ENCODE results near the gene TBCD.
A peak's percentile ranks its signal among the peaks of the same experiment; 100 is the strongest.
"Not testable (repeated sequence)": the region's sequence is repeated elsewhere in the genome, so short reads cannot be mapped to it uniquely, and the experiment has no call there.

The TBCD gene

DNA sequence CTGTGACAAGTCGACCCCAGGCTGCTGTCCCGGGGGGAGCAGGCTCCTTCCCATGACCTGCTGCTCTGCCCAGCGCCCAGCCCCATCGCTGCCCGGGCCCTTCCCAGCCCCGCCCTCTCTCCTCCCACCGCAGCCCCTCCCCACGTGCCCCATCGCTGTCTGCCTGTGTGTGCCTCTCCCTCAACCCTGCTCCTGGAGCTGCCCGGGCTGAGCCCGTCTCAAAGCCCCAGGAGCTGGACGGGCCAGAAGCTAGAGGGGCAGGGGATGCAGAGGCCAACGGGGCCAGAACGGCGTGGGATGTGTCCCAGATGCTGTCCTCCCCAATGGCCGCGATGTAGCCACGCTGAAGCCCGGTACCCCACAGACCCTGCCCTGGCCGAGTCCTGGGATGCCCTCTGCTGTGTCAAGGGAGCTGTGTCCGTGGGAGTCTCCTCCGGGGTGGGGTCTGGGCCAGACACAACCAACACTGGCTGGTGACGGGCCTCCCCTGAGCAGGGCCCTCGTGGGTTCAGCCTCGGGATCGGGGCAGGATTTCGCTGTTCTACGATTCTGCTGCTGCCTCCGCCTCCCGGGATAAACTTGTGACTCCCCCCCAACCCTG is 206.2 kb downstream of the TBCD start:
- no peak for DNase-seq (ENCODE audit: low spot score)

DNA sequence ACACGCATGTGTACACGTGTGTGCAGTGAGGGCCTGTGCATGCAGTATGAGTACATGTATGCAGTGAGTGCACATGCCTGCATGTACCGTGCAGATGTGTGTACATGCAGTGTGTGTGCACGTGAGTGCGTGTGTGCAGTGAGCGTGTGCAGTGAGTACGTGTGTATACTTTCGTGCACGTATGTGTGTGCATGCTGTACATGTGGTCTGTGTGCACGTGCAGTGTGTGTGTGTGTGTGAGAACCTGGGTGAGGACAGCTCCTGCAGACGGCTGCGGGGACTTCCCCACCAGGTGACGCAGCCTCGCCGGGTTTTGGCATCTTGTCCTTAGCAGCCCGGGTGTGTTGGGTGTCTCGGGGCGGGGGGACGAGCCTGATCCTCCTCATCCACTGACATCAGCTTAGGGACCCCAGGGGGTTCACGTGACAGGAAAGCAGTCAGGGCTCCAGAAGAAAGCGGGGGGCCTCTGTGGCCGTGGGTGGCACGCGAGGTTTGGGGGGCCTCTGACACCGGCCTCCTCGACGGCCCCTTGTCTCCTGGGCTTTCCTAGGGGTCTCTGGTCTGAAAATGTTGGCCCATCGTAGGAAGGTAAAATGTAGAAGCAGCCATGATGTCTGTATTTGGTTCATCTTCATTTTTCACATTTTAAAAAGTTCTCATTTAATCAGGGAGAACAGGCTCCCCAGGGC is 207.5 kb downstream of the TBCD start:
- DNase-seq (ENCODE audit: low spot score) = no peak

DNA sequence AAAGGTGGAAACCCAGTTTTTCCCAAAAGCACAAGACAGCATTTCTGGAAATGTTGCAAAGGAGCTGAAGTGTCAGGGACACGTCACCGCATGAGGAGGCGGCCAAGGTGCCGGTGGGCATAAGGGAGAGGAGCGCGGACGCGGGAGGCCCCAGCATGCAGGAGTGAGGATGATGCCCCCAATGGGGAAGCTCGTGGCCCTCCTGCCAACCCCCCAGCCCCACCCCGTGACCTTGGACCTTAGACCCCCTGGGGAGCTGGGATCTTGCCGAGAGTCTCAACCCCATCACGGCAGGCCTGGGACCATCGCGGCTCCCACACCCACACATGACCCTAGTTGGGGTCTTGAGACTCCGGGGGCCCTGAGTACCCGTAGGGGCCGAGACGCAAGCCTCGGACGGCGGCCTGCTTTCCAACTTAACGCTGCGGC is 208.1 kb downstream of the TBCD start:
- no peak for DNase-seq (ENCODE audit: low spot score)

DNA sequence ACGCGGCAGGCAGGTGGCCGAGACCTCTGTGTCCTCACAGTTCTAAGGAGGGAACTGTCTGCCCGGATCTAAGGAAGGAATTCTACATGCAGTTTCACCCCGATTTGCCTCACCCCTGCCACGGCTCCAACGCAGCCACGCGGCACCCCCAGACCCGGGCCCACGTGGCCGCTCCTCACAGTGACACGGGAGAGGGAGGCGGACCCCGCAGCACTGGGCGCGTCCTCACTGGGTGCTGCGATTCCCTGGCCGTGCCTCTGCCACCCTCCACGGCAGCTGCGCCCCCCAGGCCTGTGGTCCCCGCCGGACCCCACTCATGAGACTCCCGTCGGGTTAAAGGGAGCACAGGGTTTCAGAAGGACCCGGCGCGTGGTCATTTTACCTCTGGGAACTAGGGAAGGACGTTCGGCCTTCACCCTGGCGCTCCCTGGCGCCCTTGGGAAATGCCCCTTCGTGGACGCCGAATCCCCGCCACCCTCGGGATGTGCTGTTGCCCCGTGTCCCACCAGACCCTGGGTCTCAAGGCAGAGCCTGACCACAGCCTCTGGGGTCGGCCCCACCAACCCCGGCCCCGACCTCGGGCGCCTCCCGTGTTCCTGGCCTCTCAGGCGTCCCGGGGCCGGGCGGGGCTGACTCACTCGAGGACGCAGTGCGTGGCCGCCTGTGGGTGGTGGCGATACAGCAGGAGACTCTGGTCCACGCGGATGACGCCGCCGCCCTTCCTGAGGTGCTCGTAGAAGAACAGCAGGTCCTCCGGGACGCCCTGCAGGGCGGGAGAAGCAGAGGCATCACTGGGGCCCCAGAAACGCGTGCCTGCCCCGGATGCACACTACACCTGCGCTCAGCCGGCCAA is 208.8 kb downstream of the TBCD start:
- no peak for DNase-seq (ENCODE audit: low spot score)

DNA sequence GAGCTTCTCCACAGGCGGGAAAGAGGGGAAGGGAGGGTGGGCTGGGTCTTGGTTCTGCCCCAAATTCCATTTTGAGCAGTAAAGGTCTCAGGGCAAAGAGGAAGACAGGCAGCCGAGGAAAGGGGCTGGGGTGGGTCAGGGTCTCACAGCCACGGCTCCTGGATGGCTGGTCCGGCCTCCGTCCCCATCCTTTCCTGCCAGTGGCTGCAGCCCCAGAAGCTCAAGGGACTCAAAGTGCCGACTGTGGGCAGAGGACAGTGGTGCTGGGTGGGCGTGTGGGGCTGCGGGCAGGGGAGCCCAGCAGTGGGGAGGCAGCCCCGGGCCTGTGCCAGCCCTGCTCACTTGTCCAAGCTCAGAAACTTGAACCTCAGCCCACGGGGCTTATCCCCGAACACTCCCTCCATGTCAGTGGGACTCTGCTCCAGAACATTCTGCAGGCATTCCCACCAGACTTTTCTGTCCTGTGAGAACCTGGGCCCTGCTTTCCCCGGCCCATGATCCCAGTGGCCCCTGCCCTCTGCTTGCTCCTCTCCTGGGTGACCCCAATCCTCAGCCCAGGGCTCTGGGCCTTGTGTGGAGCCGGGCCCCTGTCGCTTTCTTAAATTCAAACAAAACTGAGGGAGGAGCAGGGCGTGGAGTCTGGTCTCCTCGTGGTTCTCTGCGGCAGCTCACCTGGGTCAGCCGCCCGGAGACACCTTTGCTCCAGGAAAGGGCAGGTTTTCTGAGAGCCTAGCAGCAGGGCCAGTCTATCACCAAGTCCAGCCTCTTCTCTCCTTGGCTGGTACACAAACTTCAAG is 209.7 kb downstream of the TBCD start:
- DNase-seq (ENCODE audit: low spot score) = no peak

DNA sequence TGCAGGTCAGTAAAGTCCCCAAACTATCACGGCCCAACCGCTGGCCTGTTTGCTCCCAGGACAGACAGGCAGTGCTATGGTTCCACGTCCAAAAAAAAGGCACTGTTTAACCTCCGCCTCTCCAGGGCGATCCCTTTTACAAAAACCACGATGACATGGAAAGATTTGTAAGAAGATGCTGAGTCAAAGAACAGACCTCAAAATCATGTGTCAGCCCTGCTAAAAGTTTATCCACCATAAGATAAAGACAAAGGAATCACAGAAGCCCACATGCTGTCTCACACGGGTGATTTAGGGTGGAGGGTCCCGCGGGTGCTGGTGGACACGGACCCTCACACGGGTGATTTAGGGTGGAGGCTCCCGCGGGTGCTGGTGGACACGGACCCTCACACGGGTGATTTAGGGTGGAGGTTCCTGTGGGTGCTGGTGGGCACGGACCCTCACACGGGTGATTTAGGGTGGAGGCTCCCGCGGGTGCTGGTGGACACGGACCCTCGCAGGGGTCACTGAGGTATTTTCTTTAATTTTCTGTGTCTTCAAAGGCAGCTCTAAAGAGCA is 210.4 kb downstream of the TBCD start:
- DNase-seq (ENCODE audit: low spot score) = peak; percentile 48

DNA sequence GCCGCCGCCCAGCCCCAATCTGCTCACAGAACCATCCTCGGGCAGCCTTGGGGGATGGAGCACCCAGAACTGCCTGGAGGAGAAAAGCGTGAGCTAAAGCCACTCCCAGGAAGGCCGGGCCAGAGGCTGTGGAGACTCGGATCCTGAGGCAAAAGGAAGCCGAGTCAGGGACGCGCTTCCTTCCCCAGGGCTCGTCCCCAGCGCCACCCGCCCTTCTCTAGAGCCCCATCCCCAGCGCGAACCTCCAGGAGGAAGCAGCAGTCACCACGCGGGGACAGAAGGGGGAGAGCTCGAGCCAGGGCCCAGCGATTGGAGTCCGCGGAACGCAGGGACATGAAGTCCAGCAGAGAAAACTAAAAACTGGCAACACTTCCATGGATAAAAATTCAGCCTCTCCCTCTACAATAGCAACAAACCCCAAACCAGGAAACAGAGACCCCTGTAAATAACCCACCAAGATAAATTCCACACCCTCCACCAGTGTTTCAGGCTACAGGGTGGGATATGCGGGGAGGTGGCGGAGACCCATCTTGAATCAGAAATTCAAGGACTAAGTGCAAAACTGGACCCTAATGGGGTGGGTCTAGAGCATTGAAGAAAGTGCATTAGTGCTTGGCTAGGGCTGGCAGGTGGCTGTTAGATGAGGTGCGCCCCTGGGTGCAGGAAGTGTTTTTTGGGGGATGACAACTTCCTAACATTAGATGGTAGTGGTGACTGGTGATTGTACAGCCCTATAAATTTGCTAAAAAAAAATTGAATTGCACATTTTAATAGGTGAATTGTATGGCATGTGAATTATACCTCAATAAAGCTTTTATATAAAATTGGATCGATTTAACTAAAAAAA is 211.5 kb downstream of the TBCD start:
- peak; percentile 82 for DNase-seq (ENCODE audit: low spot score)

DNA sequence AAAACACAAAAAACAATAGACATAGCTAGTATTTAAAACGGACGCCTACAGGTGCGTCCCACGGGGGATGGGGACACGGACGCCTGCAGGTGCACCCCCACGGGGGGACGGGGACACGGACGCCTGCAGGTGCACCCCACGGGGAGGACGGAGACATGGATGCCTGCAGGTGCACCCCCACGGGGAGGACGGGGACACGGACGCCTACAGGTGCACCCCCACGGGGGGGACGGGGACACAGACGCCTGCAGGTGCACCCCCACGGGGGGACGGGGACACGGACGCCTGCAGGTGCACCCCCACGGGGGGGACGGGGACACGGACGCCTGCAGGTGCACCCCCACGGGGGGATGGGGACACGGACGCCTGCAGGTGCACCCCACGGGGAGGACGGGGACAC is 212.6 kb downstream of the TBCD start:
- DNase-seq (ENCODE audit: low spot score) = not testable (repeated sequence)

DNA sequence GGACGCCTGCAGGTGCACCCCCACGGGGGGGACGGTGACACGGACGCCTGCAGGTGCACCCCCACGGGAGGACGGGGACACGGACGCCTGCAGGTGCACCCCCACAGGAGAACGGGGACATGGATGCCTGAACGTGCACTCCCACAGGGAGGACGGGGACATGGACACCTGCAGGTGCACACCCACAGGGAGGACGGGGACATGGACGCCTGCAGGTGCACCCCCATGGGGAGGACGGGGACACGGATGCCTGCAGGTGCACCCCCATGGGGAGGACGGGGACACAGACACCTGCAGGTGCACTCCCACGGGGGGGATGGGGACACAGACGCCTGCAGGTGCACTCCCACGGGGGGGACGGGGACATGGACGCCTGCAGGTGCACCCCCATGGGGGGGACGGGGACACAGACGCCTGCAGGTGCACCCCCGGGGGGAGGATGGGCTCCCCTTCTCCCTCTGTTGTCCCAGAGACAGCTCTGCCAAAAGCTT is 213.0 kb downstream of the TBCD start:
- DNase-seq (ENCODE audit: low spot score) = no peak

DNA sequence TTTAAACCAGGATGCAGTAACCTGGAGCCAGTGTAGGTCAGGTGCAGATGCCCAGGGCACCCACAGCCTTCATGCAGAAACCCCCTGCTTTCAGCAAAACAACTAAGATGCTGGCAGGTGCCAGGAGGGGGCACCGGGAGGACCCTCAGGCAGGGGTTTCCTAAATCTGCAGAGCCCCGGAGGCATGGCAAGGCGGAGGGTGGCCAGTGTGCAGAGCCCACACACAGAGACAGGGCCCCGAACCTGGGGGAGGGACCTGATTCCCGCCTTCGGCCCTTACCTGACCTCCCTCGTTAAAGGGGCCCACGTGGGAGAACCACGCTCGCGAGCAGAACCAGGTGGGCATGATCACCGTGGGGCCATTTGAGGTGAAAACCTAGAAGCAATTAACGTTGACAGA is 213.5 kb downstream of the TBCD start:
- no peak for DNase-seq (ENCODE audit: low spot score)

DNA sequence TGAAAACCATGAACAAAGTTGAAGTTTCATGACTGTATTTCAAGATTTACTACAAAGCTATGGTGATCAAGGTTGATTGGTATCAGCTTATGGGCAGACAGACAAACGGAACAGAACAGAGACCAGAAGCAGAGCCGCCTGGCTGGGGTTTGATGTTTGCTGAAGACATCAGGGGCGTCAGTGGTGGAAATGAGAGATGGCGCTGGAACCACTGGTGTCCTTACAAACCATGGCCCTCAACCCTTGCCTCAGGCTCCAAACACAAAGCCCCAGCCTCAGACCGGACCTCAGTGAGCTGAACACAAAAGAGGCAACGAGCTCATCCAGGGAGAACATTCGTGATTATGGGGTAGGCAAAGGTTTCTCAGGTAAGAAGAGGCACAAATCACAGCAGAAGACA is 214.6 kb downstream of the TBCD start:
- no peak for DNase-seq (ENCODE audit: low spot score)

DNA sequence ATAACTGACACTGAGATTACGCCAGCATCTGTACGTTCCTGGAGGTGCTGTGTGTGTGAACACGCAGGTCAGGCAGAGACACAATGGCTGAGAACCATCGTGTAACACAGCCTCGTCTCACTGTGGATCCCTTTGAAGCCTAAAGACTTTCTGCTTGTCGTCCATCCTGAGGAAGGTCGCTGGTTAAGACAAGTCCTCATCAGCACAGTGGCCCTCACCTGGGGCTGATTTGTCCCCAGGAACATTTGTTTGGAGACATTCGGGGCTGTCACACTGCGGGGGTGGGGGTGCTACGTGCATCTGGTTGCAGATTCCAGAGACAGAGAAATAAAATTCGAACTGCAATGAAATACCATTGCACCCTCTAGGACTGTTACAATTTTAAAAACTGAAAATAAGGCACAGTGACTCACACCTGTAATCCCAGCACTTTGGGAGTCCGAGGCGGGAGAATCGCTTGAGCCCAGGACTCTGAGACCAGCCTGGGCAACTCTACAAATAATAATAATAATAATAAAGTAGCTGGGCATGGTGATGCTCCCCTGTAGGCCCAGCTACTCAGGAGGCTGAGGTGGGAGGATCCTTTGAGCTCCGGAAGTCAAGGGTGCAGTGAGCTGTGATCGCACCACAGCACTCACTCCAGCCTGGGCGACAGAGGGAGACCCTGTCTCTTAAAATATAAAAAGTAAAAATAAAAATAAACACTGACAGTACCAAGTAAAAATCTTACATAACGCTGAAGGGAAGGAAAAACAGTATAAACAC is 215.6 kb downstream of the TBCD start:
- DNase-seq (ENCODE audit: low spot score) = no peak

DNA sequence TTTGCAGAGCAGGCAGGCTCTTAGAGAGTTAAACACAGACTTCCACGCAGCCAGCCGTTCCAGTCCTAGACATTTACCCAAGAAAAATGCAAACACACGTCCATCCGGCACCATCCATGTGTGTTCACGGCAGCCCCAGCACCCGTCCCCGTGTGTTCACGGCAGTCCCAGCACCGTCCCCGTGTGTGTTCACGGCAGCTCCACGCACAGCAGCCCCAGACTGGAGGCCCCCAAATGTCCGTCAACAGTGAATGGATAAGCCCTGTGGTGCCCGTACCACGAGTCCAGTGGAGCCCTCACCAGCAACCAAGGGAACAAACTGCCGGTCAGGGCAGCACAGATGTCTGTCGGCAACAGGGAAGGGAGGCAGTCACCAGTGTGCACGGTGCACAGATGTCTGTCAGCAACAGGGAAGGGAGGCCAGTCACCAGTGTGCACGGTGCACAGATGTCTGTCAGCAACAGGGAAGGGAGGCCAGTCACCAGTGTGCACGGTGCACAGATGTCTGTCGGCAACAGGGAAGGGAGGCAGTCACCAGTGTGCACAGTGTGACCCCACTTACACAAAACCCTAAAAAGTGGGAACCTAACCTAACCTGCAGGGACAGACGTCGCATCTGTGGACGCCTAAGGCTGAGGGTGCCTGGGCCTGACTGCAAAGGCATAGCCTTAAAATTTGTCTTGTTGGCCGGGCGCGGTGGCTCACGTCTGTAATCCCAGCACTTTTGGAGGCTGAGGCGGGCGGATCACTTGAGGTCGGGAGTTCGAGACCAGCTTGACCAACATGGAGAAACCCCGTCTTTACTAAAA is 216.4 kb downstream of the TBCD start:
- DNase-seq (ENCODE audit: low spot score) = not testable (repeated sequence)

DNA sequence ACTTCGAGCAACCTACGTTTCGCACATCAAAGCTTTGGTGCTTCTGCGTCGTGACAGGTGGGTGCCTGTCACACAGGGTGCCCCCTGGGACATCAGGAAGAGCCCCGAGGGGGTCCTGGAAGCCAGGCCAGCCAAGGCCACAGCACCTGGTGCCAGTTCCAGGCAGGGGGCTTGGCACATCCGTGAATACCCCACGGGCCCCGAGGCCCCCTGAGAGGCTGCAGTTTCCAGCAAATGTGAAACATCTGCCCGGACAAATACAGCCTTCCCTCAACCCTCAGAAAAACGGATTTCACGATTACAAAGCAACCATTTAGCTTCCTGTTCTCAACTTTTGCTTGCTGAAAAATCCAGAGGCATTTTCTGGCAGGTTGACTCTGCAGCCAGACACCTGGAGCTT is 218.2 kb downstream of the TBCD start:
- no peak for DNase-seq (ENCODE audit: low spot score)

DNA sequence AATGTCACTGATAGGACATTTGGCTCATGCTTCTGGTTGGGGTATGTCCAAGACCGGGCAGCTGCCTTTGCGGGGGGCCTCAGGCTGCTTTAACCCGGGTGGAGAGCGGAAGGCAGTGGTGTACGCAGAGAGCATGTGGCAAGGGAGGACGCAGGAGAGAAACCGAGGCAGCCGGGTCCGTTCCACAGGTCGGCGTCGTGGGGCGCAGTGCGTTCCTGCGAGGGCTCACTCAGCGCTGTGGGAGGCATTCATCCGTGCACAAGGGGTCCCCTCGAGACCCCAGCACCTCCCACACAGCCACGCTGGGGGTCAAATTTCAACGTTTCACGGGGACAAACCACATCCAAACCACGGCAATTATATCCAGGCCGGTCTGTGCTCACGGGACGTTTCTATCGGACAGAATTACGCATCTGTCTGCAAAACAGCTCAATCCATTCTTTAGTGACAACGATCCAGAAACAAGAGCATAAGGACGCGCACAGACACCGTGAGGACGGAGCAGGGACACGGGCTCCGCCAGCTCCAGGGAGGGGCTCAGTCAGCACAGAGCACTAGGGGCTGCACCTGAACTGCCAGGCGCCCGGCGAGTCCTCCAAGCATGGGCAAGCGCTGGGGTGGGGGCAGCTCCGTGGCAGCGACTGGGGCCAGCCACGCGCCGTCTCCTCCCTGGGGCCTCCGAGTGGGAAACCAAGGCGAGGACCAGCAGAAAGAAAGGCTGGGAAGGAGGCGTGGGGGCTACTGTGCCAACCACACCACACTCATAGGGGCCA is 219.1 kb downstream of the TBCD start:
- DNase-seq (ENCODE audit: low spot score) = no peak

DNA sequence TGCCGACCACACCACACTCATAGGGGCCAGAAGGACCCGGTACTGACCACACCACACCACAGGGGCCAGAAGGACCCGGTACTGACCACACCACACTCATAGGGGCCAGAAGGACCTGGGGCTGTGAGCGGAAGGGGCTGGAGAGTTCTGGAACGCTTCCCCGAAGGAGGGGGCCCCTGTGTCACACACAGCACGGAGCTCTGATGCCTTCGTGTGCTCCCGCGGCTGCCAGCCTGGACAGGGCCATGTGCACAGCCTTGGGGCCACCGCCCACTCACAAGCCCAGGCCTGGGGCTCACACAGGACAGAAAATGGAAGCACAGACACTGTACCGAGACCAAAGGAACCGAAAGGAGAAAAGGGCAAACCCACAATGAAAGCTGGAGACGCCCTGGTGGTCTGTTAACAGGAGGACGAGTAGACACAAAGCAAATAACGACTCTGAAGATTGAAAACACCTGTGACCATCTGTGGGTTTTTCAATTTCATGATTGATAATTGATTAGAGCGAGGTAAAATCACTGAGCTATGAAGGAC is 221.0 kb downstream of the TBCD start:
- no peak for DNase-seq (ENCODE audit: low spot score)

DNA sequence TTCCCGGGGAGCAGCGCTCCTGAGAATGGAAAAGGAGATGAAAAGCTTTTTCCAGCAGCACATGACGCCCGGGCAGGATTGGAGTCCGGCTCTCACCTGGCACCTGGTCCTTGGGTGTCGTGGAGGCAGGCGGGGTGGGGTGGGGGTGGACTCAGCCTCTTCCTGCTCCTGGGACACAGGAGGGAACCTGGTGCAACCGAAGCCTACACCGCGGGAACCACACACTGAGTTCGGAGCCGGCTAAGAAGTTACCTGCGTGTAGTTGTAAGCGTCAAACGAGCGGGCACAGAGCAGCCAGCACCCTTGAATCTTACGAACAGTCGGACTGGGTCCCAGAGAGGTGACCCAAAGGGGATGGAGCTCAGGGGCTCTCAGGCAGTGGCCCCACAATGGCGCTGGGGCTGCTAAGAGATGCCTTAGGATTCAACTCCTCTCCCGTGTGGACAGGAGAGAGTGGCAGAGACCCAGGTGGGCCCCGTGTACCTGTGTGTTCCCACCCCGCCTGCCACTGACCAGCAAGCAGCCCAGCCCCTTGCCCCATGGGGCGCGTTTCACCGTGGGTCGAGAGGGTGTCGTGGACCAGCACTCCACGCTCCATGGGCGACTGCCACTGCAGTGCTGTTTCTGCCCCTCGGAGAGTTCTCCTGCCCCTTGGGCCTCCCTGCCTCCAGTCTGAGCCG is 221.7 kb downstream of the TBCD start:
- no peak for DNase-seq (ENCODE audit: low spot score)
